C4-2B (cell line): Measurements from ENCODE around the gene HSD17B13.

Experiments used
- H3K27ac ChIP-seq: fragments of 450-650 bp; 2 replicates; pipeline ENCODE4 v1.5.1; 2017
- ZFX ChIP-seq: fragments of 450-650 bp; IDR thresholded peaks from 2 replicates; pipeline ENCODE4 v1.6.1; 2017
- TF ChIP-seq, protein P1 (sequence below): fragments of 450-650 bp; conservative IDR thresholded peaks from 2 replicates; pipeline ENCODE4 v1.5.1; 2017; ENCODE audit warnings: mild to moderate bottlenecking

The HSD17B13 gene, protein sequence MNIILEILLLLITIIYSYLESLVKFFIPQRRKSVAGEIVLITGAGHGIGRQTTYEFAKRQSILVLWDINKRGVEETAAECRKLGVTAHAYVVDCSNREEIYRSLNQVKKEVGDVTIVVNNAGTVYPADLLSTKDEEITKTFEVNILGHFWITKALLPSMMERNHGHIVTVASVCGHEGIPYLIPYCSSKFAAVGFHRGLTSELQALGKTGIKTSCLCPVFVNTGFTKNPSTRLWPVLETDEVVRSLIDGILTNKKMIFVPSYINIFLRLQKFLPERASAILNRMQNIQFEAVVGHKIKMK

DNA sequence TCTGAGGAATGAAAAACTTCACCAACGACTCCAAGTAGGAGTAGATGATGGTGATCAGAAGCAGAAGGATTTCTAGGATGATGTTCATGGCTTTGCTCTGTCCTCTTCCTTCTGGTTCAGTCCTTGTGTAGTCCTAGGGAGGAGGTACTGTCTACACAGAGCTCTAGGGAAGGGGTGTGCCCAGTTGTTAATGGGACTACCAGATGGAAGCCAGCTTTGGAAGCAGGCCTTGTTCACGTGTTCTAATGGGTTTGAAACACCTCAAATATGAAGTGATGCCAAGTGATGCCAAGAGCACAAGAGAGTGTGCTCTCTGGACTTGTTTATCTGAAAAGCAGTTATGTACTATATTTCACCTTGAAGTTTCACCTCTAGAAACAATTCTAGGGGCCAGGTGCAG, at the start of gene HSD17B13:
Gene HSD17B13, minus strand, starts transcription at position 129 of the 400 bp plus-strand sequence. Its CDS starts 41 bp downstream, at position 88.
- TF ChIP-seq, protein P1, sequence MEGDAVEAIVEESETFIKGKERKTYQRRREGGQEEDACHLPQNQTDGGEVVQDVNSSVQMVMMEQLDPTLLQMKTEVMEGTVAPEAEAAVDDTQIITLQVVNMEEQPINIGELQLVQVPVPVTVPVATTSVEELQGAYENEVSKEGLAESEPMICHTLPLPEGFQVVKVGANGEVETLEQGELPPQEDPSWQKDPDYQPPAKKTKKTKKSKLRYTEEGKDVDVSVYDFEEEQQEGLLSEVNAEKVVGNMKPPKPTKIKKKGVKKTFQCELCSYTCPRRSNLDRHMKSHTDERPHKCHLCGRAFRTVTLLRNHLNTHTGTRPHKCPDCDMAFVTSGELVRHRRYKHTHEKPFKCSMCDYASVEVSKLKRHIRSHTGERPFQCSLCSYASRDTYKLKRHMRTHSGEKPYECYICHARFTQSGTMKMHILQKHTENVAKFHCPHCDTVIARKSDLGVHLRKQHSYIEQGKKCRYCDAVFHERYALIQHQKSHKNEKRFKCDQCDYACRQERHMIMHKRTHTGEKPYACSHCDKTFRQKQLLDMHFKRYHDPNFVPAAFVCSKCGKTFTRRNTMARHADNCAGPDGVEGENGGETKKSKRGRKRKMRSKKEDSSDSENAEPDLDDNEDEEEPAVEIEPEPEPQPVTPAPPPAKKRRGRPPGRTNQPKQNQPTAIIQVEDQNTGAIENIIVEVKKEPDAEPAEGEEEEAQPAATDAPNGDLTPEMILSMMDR: no peak
- no peak for TF ChIP-seq ZFX
- H3K27ac ChIP-seq: no peak within 1 kb of the TSS

DNA sequence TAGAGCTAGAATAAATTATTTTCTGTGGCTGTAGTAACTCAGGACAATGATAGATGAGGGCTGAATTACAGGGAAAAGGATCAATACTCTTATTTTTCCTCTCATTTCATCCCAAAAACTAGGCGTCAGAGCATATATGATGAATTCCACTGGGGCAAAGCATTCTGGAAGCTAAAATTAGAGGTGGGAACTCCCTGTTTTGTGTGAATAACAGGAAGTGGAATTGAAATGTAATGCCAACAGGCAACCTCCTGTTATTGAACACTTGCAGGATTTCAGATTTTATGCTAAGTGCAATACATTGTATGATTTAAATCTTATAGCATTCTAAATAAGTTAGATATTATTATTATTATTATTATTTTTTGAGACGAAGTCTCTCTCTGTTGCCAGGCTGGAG, 47.4 kb upstream of the HSD17B13 start:
- no peak overlapping the region for H3K27ac ChIP-seq
- TF ChIP-seq, protein P1: no peak
- no peak for TF ChIP-seq ZFX

DNA sequence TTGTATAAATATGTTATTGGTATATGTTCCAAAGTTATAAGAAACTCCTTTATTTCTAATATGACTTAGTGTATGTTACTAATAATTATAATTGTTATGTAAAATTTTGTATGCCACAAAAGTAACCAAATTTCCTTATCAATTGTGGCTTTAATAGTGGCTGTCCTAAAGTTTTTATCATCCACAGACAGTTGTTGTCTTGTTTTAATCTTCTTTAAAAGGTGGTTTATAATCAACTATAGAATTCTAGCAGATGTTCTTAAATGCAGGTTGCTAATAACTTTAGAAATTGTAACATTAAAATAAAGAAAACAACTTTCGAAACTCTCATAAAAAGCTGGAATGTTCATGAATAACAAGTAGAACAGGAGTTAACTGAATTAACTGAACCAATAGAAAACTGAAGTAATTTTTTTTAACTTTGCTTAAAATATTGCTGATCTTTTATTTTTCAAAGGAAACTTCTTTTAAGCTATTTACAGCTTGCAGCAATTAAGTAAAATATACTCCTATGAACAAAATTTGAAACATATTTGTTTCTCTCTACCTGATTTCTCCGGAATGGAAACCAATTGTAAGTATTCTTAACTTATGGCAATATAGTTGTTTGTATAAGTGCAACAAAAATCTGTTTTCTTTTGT, 44.0 kb upstream of the HSD17B13 start:
- TF ChIP-seq ZFX: no peak
- TF ChIP-seq, protein P1: no peak
- no peak overlapping the region for H3K27ac ChIP-seq

DNA sequence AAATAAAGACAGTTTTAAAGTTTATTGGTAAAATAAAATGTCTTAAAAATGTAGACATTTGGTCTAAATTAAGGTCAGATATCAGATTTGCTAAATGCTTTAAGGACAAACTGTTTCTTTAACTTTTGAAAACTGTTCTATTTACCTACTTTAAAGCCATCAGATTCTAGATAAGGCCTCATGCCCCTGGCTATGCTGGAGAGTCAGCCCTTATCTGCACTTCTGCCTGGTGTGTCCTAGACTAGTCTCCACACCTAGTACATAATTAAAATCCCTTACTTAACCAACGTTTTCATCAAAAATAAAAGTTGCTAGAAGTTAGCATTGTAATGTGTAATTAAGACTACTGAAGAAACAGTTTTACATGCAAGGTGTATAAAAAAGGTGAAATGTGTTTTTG, 42.7 kb upstream of the HSD17B13 start:
- H3K27ac ChIP-seq: no peak overlapping the region
- TF ChIP-seq, protein P1: no peak
- no peak for TF ChIP-seq ZFX

DNA sequence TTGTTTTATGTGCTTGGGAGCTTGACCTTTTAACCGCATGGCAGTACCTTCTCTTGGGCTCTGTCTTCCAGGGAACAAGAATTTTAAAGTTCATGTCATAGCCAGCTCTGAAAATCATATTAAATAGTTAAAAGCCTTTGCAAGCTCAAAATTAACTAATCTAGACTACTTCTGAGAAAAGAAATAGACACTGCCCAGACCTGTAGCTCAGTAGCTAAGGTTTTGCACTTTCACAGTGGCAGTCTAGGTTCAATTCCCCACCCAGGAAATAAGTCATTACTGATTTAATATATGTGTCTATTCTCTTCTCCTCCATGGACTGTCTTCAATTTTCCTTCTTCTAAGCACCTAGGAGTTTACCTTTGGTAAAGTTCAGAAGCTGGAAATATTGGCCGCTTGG, 40.9 kb upstream of the HSD17B13 start:
- no peak overlapping the region for H3K27ac ChIP-seq
- TF ChIP-seq ZFX: no peak
- TF ChIP-seq, protein P1: no peak

DNA sequence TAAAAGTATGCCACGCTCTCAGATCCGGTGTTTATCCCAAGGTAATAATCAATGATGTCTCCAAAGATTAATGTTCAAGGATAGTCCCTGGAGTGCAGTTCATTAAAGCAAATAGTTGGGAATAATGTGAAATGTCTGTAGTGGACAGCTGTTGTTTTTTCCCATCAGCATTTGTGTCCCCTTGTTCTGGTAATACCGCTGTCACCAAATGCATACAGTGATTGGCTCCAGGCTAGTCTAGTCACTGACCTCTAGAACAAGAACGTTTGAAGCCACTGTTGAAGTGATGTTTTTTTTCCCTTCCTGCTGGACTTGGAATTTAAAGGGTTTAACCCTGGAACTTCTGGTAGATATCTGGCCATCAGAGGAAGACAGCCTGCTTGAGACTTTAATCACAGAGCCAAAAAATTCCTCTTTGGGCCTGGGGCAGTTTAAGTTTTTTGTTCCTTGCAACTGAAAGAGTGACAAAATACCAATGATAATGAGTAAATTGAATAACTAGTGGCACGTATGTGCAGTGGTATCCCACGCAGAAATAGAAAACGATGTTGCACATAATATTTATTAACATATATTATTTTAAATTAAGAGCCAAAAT, 37.8 kb upstream of the HSD17B13 start:
- no peak overlapping the region for H3K27ac ChIP-seq
- no peak for TF ChIP-seq ZFX
- TF ChIP-seq, protein P1: no peak

DNA sequence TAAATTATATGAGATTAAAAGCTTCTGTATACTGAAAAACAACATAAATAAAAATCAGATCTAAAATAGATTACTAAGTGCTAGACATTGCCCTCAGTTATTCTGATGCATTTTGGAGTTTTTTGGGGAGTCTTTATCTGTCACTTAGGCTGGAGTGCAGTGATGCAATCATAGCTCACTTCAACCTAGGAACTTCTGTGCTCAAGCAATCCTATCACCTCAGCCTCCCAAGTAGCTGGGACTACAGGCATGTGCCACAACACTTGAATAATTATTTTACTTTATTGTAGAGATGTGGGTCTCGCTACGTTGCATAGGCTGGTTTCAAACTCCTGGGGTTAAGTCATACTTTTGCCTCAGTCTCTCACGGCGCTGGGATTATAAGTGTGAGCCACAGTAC, 36.6 kb upstream of the HSD17B13 start:
- no peak overlapping the region for H3K27ac ChIP-seq
- TF ChIP-seq ZFX: no peak
- TF ChIP-seq, protein P1: no peak
